Epithelial cell of esophagus (primary cell): Measurements from ENCODE around the gene EGFLAM.

ENCODE experiments used
- DNase-seq: peaks from one replicate; pipeline ENCODE4 v3.0.0; 2010; ENCODE audit warnings: low read depth
- H3K4me3 ChIP-seq: 2 replicates; pipeline ENCODE4 v1.5.1; 2011; ENCODE audit warnings: mild to moderate bottlenecking, low read length, control low read depth
- CTCF ChIP-seq: IDR thresholded peaks from 2 replicates; pipeline ENCODE4 v1.5.1; 2011; ENCODE audit warnings: low read depth, mild to moderate bottlenecking, low read length, control low read depth, inconsistent platforms; ENCODE audit not compliant: insufficient read depth; ENCODE audit errors: missing control alignments

Gene EGFLAM

GRCh38 chr5:38469707-38470267, 211.4 kb downstream of the EGFLAM start:
- no peak for TF ChIP-seq CTCF
- H3K4me3 ChIP-seq = no peak overlapping the region
- DNase-seq = no peak

- TF ChIP-seq CTCF = no peak
- DNase-seq = no peak
- H3K4me3 ChIP-seq = no peak overlapping the region
Measured at GRCh38 chr5:38471709-38472108, 213.3 kb downstream of the EGFLAM start.

GRCh38 chr5:38472541-38472940, 214.2 kb downstream of the EGFLAM start:
- no peak overlapping the region for H3K4me3 ChIP-seq
- no peak for TF ChIP-seq CTCF
- no peak for DNase-seq

GRCh38 chr5:38473008-38473407, 214.6 kb downstream of the EGFLAM start:
- TF ChIP-seq CTCF = no peak
- no peak for DNase-seq

GRCh38 chr5:38478166-38478565, 219.8 kb downstream of the EGFLAM start:
- no peak for TF ChIP-seq CTCF
- DNase-seq = no peak
- no peak overlapping the region for H3K4me3 ChIP-seq

More at GRCh38 chr5:38473008-38473407, 214.6 kb downstream of the EGFLAM start:
- no peak overlapping the region for H3K4me3 ChIP-seq

- DNase-seq = no peak
- no peak for TF ChIP-seq CTCF
- H3K4me3 ChIP-seq = no peak overlapping the region
Measured at GRCh38 chr5:38478878-38479277, 220.5 kb downstream of the EGFLAM start.

- H3K4me3 ChIP-seq = no peak overlapping the region
- no peak for DNase-seq
- TF ChIP-seq CTCF = no peak
Measured at GRCh38 chr5:38479315-38479904, 221.1 kb downstream of the EGFLAM start.
